T-helper 2 cell (primary cell): ENCODE data around the gene DPYD.

Experiments
- DNase-seq, 5 experiments: peaks; one replicate each; pipeline versions ENCODE4 v3.0.0 to v3.0.0-alpha.2; 2012 to 2022

Gene DPYD

GRCh38 chr1:97417661-97418060 is 503.2 kb downstream of the DPYD start:
- no peak for DNase-seq

- no peak for DNase-seq
These were observed 506.0 kb downstream of the DPYD start for GRCh38 chr1:97414682-97415312.

DNA sequence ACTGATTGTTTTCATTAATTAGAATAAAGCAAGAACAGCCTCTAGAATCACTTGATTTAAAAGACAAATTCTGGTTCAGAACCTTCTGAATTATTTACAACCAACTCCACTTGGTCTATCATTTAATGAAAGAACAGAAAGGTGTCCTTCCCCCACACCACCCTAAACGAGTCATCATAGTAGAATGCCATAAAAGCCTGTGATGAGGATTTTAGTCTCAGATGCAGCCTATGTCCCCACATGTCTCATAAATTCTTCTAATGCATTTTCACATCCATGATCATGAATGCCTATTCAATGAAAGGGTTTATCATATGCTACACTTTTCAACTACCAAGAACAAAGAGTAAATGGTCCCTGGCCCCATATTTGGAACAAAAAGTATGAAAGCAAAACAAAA is 508.1 kb downstream of the DPYD start:
- DNase-seq, result no peak

GRCh38 chr1:97412166-97412565 is 508.7 kb downstream of the DPYD start:
- no peak for DNase-seq

- DNase-seq, result no peak
These were observed 524.4 kb downstream of the DPYD start for GRCh38 chr1:97396463-97396862.

- no peak for DNase-seq
These were observed 528.1 kb downstream of the DPYD start for GRCh38 chr1:97392701-97393100.

DNA sequence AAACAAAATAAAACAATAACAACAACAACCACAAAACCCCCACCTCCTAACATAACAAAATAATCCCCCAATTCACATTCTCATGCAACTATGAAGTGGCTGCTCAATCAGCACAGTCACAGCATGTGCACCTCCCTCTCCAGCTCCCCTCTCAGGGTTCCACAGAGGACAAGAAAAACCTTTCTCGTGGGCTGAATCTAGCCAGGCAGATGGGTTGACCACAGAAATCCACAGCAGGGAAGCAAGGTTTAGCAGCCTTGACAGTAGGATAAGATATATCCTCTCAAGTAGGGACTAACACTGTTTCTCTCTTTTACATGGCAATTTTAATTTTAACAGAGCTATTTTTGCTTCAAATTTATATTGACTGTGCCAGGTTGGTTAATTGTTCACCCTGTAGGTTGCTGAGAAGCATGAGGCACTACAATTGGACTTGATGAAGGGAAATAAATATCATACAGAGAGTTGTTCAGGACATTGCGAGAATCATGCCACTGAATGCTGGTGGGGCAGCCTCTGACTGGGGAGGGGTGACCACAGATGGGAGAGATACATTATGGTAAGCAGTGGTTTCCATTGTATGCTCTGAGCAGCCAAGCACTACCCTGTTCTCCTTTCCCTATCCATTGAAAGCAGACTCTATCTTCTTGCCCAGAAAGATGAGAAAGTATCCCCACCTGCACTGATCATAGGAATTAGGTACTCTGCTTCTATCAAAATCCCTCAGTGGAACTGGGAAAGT is 535.1 kb downstream of the DPYD start:
- DNase-seq, result no peak

GRCh38 chr1:97384294-97384968 is 536.4 kb downstream of the DPYD start:
- no peak for DNase-seq

DNA sequence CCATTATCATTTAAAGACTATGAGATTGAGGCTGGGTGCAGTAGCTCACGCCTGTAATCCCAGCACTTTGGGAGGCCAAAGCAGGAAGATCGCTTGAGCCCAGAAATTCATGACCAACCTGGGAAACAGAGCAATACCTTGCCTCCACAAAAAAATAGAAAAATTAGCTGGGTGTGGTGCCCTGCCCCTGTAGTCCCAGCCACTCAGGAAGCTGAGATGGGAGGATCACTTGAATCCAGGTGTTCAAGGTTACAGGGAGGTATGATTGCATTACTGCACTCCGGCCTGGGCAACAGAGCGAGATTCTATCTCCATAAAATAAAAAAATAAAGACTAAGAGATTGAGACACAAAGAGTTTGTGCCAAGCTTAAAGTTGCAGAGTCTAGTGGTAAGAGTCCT is 537.0 kb downstream of the DPYD start:
- DNase-seq, result no peak

- DNase-seq, result no peak
These were observed 538.6 kb downstream of the DPYD start for GRCh38 chr1:97382206-97382605.

DNA sequence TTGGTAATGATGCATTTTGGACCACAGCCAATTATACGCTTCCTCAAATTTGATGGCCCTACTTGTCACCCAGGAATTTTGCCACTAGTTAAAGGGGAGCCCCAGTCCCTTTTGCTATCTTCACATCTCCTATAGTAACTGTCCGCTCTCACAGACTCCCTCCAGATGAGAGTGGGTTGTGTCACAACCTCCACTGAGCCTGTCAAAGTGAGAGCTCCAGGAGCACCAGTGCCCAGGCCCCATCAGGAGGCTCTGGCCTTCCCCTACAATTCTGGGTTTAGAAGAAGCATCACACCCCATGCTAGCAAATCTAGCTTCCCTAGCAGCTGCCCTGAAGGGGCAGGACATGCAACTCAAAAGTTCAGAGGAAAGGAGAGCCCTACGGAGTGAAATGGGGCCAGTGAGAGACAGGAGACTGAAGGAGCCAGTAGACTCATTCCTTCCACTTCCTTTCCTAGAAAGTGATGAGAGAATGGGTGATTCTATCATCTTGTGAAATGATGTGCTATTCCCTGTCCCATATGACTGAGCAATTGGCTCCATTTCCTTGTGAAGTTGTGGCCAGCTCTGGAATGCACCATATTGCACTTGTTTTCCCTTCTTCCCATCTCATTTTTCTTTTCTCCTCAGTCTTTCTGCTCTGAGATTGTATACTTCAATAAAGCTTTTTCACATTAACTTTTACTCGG is 541.3 kb downstream of the DPYD start:
- DNase-seq, result no peak

DNA sequence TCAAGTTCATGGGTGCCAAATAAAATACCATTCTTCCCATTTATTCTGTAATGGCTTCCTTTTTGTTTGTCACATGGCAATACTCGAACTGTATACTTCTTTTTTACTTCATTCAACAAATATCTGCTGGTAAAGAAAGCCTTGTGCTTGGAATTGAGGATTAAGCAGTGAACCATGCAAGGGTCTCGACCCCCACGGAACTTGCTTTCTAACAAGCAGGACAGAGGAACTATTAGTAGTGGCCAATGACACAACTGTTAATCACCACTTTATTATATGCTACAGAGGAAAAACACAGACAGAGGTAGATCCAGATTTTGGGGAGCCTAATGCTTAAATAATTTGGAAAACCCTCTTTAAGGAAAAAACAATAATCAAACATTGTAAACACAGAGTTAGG is 542.2 kb downstream of the DPYD start:
- DNase-seq, result no peak

DNA sequence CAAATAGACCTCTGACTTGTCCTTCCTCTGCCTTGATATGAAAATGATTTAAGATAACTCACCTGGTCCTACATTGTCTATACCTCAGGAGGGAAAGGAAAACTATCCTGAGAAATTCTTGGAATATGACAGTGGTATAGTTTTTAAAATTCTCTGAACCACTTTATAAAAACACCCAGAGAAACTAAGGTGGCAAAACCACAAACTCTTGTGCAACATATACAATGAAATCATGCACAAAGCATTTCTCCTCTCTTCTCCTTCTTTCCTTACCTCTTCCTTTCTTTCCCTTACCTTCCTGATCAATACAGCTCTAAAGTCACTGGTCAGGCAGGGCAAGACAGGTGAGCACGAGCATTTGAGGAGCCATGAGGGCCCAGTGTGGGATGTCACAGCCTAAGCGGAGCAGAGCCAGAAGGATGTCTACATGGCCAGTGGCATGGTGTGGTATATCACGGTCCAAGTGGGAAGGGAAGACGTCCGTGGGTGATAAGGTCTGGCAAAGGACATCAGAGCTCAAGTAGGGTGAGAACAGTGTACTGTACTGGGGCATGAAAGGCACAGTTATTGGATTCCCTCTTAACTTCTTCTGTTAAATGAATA is 543.3 kb downstream of the DPYD start:
- no peak for DNase-seq

- DNase-seq, result no peak
These were observed 547.8 kb downstream of the DPYD start for GRCh38 chr1:97373000-97373399.

- no peak for DNase-seq
These were observed 548.3 kb downstream of the DPYD start for GRCh38 chr1:97372531-97372930.

DNA sequence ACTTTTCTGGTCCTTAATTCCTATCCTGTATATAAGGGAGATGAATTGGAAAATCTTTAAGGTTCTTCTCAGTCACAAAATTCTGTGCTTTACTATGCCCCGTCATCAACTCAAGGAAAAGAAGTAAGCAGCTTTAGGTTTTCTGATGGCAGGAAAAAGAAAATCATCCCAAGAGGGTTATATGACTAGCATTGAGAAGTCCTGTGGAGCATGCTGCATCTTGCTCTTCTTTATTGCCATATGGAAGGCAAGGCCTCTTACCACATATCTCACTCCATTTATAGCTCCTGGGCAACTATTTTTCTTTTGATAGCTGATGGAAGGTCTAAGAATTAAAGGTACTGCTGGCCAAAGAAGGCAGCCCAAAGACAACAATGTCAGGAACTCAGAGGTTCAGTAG is 552.5 kb downstream of the DPYD start:
- DNase-seq, result no peak

- no peak for DNase-seq
These were observed 553.9 kb downstream of the DPYD start for GRCh38 chr1:97366984-97367383.

DNA sequence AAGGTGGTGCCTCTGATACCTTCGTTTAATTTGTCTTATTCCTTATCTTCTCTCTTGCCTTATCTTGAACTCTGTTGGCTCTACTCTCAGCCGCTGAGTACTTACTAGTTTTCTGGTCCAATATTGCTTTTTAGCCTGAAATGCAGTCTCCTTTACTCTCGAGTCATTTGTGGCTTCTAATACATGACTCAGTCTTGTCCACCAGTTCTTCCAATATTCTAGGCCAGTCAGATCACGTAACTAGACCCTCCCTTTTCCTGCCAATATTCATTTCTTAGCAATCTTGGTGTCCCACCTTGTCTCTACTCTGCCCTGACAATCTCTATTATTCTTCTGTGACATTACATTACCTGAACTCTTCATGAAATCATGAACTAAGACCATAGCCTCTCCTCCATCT is 555.8 kb downstream of the DPYD start:
- DNase-seq, result no peak

DNA sequence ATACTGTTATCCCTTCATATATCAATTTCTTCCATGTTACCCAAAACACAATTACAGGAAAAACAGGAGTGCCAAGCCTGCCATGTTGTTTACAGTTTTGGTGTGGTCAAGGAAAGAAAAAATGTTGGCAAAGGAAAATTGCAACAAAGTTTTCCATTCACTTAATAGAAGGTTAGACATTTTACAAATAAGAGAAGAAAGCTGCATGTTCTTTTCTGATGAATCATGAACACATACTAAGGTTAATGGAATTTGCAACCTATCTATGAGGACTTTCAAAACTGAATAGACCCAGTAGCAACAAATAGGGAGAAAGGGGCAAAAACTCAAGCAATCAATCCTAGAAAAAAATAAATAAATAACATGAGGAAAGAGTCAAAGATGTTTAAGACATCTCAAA is 556.7 kb downstream of the DPYD start:
- DNase-seq, result no peak

DNA sequence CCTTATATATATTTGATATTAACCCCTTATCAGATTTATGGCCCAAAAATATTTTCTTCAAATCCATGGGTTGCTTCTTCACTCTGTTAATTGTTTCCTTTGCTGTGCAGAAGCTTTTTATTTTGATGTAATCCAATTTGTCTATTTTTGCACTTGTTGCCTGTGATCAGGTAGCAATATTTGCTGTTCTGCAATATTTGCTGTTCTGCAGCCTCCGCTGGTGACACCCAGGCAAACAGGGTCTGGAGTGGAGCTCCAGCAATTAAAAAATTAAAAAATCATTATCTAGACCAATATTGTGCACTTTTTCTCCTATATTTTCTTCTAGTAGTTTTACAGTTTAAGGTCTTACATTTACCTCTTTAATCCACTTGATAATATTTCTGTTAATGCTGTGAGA is 564.5 kb downstream of the DPYD start:
- DNase-seq, result no peak

DNA sequence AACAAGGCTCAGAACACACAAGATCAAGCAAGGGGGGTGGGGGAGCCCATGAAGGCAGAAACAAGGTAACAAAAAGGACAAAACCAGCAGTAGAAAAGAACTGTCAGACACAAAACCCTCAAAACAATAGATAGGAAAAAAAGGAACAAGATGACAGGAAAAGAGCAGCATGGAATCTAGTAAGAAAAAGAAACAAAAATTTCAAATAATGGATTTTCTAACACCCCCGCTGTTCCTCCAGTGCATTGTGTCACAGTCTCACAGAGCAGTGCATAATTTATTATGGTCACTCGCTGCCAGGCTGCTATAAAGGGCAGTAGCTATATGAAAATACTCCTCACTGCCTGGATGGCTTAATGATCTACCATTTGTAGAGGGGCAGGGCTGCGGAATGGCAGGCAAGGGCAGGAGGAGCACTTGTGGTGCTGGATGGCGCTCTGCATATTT is 567.9 kb downstream of the DPYD start:
- no peak for DNase-seq

DNA sequence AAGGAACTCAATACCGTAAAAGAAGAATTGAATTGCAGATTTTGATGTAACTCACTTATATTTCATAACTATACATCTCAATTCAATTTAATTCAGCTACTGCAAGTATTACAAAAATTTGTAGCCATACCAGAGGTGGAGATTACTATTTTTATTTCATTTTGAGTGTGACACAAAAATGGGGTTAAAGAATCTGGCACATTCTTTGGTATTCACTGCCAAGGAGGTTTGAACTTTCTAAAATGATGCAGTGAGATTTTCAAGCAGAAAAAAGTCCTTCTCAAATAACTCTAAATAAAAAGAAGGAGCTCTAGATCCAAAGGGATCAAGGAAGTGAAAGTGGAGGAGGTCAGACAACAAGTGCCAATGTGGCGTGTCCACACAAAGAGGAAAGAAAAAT is 569.0 kb downstream of the DPYD start:
- DNase-seq, result no peak

DNA sequence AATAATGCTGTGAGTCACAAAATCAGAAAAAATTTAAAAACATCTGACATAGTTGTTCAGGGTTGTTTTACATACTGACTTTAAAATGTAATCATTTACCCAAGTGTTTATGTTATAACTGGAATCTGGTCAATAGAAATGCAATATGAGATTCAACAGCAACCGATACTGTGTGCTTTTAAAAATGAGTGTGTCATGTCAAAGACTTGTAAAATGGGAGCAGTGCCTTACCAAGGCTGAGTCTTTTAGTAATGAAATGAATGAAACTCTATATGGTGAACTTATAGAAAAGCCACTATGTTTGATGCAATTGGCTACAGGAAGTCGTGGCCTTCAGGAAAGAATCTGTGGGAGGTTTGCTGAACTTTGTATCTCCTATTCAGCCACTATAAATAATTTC is 570.2 kb downstream of the DPYD start:
- DNase-seq, result no peak
